GM19351 (cell line): ENCODE results near the gene FANK1.

Source experiments
- ATAC-seq: cut with Tn5 transposase; IDR thresholded peaks from one replicate; pipeline ENCODE4 v1.9.1; 2021; ENCODE audit warnings: mild to moderate bottlenecking, moderate library complexity; ENCODE audit not compliant: unreplicated experiment

The FANK1 gene

DNA sequence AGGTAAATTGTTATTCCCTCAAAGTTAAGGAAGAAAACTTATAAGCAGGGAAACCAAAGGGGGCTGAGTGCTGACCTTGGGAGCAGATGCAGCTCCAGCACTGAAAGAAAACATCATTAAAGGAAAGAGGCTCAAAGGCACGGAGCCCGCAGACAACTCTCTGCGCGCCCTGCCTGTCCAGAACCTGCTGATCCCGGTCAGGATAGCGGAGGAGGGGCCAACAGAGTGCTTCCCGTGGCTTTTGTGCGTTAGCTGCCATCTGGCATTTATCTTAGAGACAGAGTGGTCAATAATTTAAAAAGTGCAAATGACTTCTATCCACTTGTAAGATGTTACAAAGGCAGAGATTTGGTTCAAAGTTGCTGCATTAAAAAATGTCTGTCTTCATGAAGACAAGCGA is 162.1 kb downstream of the FANK1 start:
- ATAC-seq = no peak
